Neural crest cell (in vitro differentiated cells): Measurements from ENCODE around the gene PSMD6. TPM values are rescaled to one million over a fixed set of nuclear protein-coding genes. Genes with fewer than 3 reads are reported as not detected.

Experiments
- DNase-seq: peaks from one replicate; pipeline ENCODE4 v3.0.0; 2021; ENCODE audit warnings: low read depth, mixed read lengths, low spot score
- H3K27ac Mint-ChIP-seq: one replicate; pipeline ENCODE4 v1.8.0; 2021; ENCODE audit warnings: mild to moderate bottlenecking, mixed read lengths; ENCODE audit not compliant: unreplicated experiment
- H3K27me3 Mint-ChIP-seq: 2 replicates; pipeline ENCODE4 v1.8.0; 2021; ENCODE audit warnings: low read depth, mild to moderate bottlenecking, mixed read lengths
- H3K36me3 Mint-ChIP-seq: 2 replicates; pipeline ENCODE4 v1.8.0; 2021; ENCODE audit warnings: low read depth, mild to moderate bottlenecking, mixed read lengths
- H3K4me1 Mint-ChIP-seq: 2 replicates; pipeline ENCODE4 v1.8.0; 2021; ENCODE audit warnings: mixed read lengths
- H3K4me3 Mint-ChIP-seq: one replicate; pipeline ENCODE4 v1.8.0; 2021; ENCODE audit warnings: mild to moderate bottlenecking, mixed read lengths
- H3K9me3 Mint-ChIP-seq: 2 replicates; pipeline ENCODE4 v1.8.0; 2021; ENCODE audit warnings: mixed read lengths
- CTCF ChIP-seq: fragments of 200-600 bp; sonication (generic); conservative IDR thresholded peaks from 2 replicates; pipeline ENCODE4 v1.5.0; 2021; ENCODE audit warnings: antibody characterized with exemption, mild to moderate bottlenecking
- total RNA-seq: library from RNA; stranded (reverse); gene quantifications from 2 replicates; pipeline ENCODE4 v1.2.1, GENCODE V29; 2021

Gene PSMD6
- total RNA-seq, 1 donor from 2014 or later: 103 TPM

GRCh38 chr3:63966007-63966406 is 57.3 kb downstream of the PSMD6 start:
- peaks cover 49% of the 10 kb centered on the region for H3K4me1 Mint-ChIP-seq
- no peak overlapping the region for H3K27ac Mint-ChIP-seq
- H3K36me3 Mint-ChIP-seq: no peaks in the 10 kb centered on the region
- H3K27me3 Mint-ChIP-seq: no peaks in the 10 kb centered on the region
- H3K4me3 Mint-ChIP-seq: no peak overlapping the region
- no peak for TF ChIP-seq CTCF
- no peaks in the 10 kb centered on the region for H3K9me3 Mint-ChIP-seq
- DNase-seq: no peak

DNA sequence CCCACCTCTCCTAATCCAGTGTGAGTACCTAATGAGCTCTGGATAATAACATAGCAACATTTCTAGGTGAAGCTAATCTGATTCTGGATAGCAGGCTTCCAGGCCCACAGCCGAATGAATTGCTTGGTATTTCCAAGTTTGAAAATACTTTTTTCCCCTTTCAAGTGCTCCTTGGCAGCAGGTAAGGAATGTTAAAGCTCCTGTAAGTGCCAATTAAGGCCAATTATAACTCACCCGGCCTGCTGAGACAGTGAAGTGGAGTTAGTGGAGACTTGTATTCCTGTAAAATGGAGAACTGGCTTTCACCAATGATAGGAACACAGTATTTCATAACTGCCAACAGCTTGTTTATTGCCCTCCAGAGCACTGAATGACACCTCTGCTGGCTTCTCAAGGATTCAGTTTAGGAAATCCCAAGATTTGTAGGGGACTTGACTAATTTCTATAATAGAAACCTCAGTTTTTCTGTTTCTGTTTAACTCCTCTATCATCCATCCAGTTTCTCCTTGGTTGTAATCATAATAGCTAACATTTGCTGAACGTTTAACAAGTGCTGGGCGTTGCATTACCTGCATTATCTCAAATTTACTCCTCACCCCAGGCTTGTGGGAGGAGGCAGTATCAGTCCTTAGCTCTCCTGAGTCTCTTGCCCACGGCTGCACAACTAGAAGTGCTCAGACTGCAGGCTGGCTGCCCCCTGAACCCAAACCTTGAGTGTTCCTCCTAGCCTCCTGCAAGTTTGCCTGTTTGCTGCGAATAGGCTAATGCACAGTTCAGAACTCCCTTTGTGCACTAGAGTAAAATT is 58.4 kb downstream of the PSMD6 start:
- H3K27ac Mint-ChIP-seq: no peak overlapping the region
- no peaks in the 10 kb centered on the region for H3K36me3 Mint-ChIP-seq
- no peaks in the 10 kb centered on the region for H3K9me3 Mint-ChIP-seq
- H3K27me3 Mint-ChIP-seq: no peaks in the 10 kb centered on the region
- H3K4me1 Mint-ChIP-seq: peaks cover 45% of the 10 kb centered on the region
- no peak for DNase-seq
- TF ChIP-seq CTCF: no peak
- H3K4me3 Mint-ChIP-seq: no peak overlapping the region

DNA sequence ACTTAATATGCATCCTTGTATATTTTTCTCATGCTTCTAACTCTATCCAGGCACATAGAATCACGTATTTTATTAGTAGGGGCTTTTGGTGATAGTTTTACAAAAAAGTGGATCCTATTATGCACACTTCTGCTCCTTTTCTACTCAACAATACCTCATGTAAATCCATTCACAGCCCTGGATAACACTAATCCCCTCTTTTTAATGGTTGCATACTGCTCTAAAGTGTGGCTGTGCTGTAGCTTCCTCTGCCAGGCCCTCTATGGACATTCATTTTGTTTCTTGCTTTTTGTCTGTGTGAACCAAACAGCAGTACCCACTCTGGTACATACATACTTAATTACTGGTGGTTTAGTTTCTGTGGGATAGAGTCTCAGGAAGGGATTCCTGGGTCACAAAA is 59.8 kb downstream of the PSMD6 start:
- H3K27me3 Mint-ChIP-seq: no peaks in the 10 kb centered on the region
- H3K36me3 Mint-ChIP-seq: no peaks in the 10 kb centered on the region
- H3K4me3 Mint-ChIP-seq: no peak overlapping the region
- H3K9me3 Mint-ChIP-seq: no peaks in the 10 kb centered on the region
- no peak overlapping the region for H3K27ac Mint-ChIP-seq
- H3K4me1 Mint-ChIP-seq: peaks cover 33% of the 10 kb centered on the region
- DNase-seq: no peak
- no peak for TF ChIP-seq CTCF

GRCh38 chr3:63961891-63962290 is 61.4 kb downstream of the PSMD6 start:
- TF ChIP-seq CTCF: peak; percentile 77
- Mint-ChIP-seq H3K27me3 (no peaks in the 10 kb centered on the region), H3K9me3 (no peaks in the 10 kb centered on the region), H3K36me3 (no peaks in the 10 kb centered on the region), H3K4me3 (no peak overlapping the region), H3K4me1 (peaks cover 22% of the 10 kb centered on the region), H3K27ac (no peak overlapping the region)
- no peak for DNase-seq

Other genes with a start within 250 kb of the PSMD6 start
- not detected in 2 replicates for gene C3orf49, start 204.2 kb downstream of the PSMD6 start, total RNA-seq
- 59.2 and 66.2 TPM in 2 replicates for gene THOC7, start 159.7 kb downstream of the PSMD6 start, total RNA-seq
- 21.7 and 22.0 TPM in 2 replicates for gene ATXN7, start 159.6 kb downstream of the PSMD6 start, total RNA-seq
- not detected in 2 replicates for gene SCAANT1, start 111.1 kb downstream of the PSMD6 start, total RNA-seq
- 11.8 and 12.9 TPM in 2 replicates for gene PRICKLE2, start 202.0 kb upstream of the PSMD6 start, total RNA-seq